Spleen (tissue), 11 donors: ENCODE data around the gene MACIR. TPM values are rescaled to one million over a fixed set of nuclear protein-coding genes. Genes with fewer than 3 reads are reported as not detected.

Source experiments
- DNase-seq: peaks from one replicate; pipeline ENCODE4 v3.0.0-alpha.2; 2020
- H3K27ac ChIP-seq, 8 donors: fragments of 200-600 bp; sonication (generic) in 7 of 8; 1 replicate in 4 of 8; 2 replicates in 4 of 8; pipeline versions ENCODE4 v1.5.0 to v1.8.0; 2016 to 2021; ENCODE audit warnings: inconsistent platforms in 4 of 8, mild to moderate bottlenecking in 4 of 8, moderate library complexity in 1 of 8
- H3K27me3 ChIP-seq, 7 donors: fragments of 200-600 bp; sonication (generic) in 6 of 7; replicated peaks in 1 of 7; 1 replicate in 4 of 7; 2 replicates in 3 of 7; pipeline versions ENCODE4 v1.5.0 to v1.8.0; 2016 to 2021; ENCODE audit warnings: inconsistent platforms in 3 of 7, mild to moderate bottlenecking in 1 of 7
- H3K36me3 ChIP-seq, 6 donors: fragments of 200-600 bp; sonication (generic) in 5 of 6; 1 replicate in 4 of 6; 2 replicates in 2 of 6; pipeline versions ENCODE4 v1.5.0 to v1.8.0; 2016 to 2021; ENCODE audit warnings: inconsistent platforms in 2 of 6
- H3K4me1 ChIP-seq, 6 donors: fragments of 200-600 bp; sonication (generic) in 5 of 6; 1 replicate in 3 of 6; 2 replicates in 3 of 6; pipeline versions ENCODE4 v1.5.0 to v1.8.0; 2016 to 2021; ENCODE audit warnings: inconsistent platforms in 3 of 6
- H3K4me3 ChIP-seq, 8 donors: fragments of 200-600 bp; sonication (generic) in 7 of 8; 1 replicate in 4 of 8; 2 replicates in 4 of 8; pipeline versions ENCODE4 v1.5.0 to v1.8.0; 2016 to 2021; ENCODE audit warnings: inconsistent platforms in 4 of 8, mild to moderate bottlenecking in 4 of 8, moderate library complexity in 2 of 8
- H3K9me3 ChIP-seq, 8 donors: fragments of 200-600 bp; sonication (generic) in 7 of 8; 1 replicate in 4 of 8; 2 replicates in 4 of 8; pipeline versions ENCODE4 v1.5.0 to v1.8.0; 2016 to 2021; ENCODE audit warnings: inconsistent platforms in 4 of 8
- POLR2A ChIP-seq, 3 donors: fragments of 450-650 bp; IDR thresholded peaks; one replicate each; pipeline ENCODE4 v1.5.1; 2017; ENCODE audit warnings: antibody characterized with exemption in 3 of 3, mild to moderate bottlenecking in 1 of 3
- POLR2AphosphoS5 ChIP-seq, 3 donors: sonication (generic); formaldehyde crosslinking; IDR thresholded peaks; one replicate each; pipeline ENCODE4 v1.5.1; 2017; ENCODE audit warnings: antibody characterized with exemption in 3 of 3
- WGBS, 5 donors: extraction: QIAGEN DNeasy Blood & Tissue Kit in 3 of 5; methylation state at CpG; one replicate each; pipeline versions ENCODE4 v1.1.5 to v1.1.7; 2013 to 2018; 5-methylcytosine and 5-hydroxymethylcytosine counted together
- intact Hi-C: fragments of 100-400 bp; cut with DNase I; formaldehyde crosslinking; loops from one replicate; pipeline ENCODE4 v1.15.0; 2023; ENCODE audit warnings: low total_unique reads
- polyA plus RNA-seq, 3 donors: library from polyadenylated mRNA; stranded (reverse); fragments of 200-250 nt; gene quantifications; one replicate each; pipeline ENCODE4 v1.2.1, GENCODE V29; 2013
- total RNA-seq, 7 donors: library from RNA; depleted of rRNA in 3 of 7; stranded (reverse); fragments of >200 nt in 3 of 7; fragmentation: NEBNext Ultra II Directional in 4 of 7; extraction: Animal tissue kit (Norgen Biotek cat#: 25700) in 4 of 7; gene quantifications; one replicate each; pipeline versions ENCODE4 v1.1.0 to v1.2.1, GENCODE V29; 2016 to 2021
- TF ChIP-seq, protein P1 (sequence below), 11 experiments: fragments of 200-600 bp in 7 of 11; fragments of 450-650 bp in 4 of 11; sonication (generic) in 4 of 11; IDR thresholded peaks in 8 of 11; conservative IDR thresholded peaks in 3 of 11; 1 replicate in 7 of 11; 2 replicates in 4 of 11; pipeline versions ENCODE4 v1.4.0 to v1.8.0; 2016 to 2021; ENCODE audit warnings: antibody characterized with exemption in 11 of 11, inconsistent platforms in 4 of 11, mild to moderate bottlenecking in 1 of 11
- donor health status: healthy with polysubstance abuse.
- donor health status: DM: no; HTN: no; CAD: no; lungs with moderate emphysema.
- donor health status: DM: no; HTN: no; CAD: no.
- donor health status: Bipolar disorder and iron deficiency.
- donor health status: healthy.
- donor health status: DM: no; HTN: no; CAD: no.
- donor health status: DM: yes; HTN: yes; CAD: no.

MACIR gene
- total and polyA plus RNA-seq, 10 donors, result 1.5 to 11.7 (median 3.5) TPM

- peak overlapping the region in 1 of 8 donors; percentile 17 for H3K27ac ChIP-seq
- no peaks in the 10 kb centered on the region for H3K27me3 ChIP-seq
- no peak overlapping the region for H3K4me3 ChIP-seq
- intact Hi-C loops, result no loop called here
- H3K4me1 ChIP-seq, result peaks cover 0 to 34% (median 15%) of the 10 kb centered on the region in 6 donors
- peaks cover 0 to 27% (median 0%) of the 10 kb centered on the region in 6 donors for H3K36me3 ChIP-seq
- no peak for DNase-seq
- H3K9me3 ChIP-seq, result no peaks in the 10 kb centered on the region
- TF ChIP-seq POLR2AphosphoS5 (IDR thresholded peaks at IDR 0.05) (no peak), POLR2A (IDR thresholded peaks at IDR 0.05) (no peak)
- TF ChIP-seq, protein P1, sequence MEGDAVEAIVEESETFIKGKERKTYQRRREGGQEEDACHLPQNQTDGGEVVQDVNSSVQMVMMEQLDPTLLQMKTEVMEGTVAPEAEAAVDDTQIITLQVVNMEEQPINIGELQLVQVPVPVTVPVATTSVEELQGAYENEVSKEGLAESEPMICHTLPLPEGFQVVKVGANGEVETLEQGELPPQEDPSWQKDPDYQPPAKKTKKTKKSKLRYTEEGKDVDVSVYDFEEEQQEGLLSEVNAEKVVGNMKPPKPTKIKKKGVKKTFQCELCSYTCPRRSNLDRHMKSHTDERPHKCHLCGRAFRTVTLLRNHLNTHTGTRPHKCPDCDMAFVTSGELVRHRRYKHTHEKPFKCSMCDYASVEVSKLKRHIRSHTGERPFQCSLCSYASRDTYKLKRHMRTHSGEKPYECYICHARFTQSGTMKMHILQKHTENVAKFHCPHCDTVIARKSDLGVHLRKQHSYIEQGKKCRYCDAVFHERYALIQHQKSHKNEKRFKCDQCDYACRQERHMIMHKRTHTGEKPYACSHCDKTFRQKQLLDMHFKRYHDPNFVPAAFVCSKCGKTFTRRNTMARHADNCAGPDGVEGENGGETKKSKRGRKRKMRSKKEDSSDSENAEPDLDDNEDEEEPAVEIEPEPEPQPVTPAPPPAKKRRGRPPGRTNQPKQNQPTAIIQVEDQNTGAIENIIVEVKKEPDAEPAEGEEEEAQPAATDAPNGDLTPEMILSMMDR (IDR thresholded peaks at IDR 0.05 in 8 of 11, conservative IDR thresholded peaks at IDR 0.05 in 3 of 11), result no peak
Observed at GRCh38 chr5:103270581-103270980, 12.0 kb downstream of the MACIR start.

DNA sequence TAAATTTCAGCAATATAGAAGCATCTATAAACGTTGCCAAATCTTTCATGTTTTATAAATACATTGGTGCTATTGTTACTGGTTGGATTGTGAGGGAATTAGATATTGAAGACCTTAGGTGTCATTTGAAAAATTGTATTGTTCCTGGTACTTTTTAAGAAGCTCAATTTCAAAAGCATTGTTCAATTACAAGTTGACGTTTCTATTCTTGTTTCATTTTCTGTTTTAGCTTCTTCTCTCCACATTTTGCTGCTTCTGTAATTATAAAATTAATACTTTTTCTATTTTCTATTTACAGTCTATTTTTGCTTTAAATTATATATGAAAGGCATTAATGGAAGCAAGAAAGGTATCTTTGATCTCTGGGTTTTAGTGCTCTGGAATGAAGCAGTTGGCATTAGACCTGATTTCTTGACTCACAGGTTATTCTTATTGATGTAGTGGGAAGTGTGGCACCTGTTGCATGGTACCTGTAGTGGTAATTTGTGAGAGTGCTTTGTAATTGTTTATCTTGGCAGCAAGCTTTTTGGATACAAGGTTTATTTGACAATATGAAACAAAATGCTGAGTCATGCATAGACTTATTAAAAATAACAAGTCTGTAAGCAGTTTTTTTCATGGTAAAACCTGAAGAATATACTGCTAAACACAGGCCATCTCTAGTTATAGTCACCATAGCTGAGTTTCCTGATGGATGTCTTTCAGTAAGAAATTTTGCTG lies 13.2 kb downstream of the MACIR start:
- DNase-seq, result no peak
- Histone ChIP-seq H3K4me1 (peaks cover 0 to 34% (median 15%) of the 10 kb centered on the region in 6 donors), H3K9me3 (no peaks in the 10 kb centered on the region), H3K4me3 (peak overlapping the region in 3 of 8 donors; percentile 4 to 35 (median 16)), H3K27ac (peak overlapping the region in 1 of 8 donors; percentile 42), H3K27me3 (no peaks in the 10 kb centered on the region), H3K36me3 (peaks cover 0 to 35% (median 7%) of the 10 kb centered on the region in 6 donors)
- intact Hi-C loops, result no loop called here
- 26 to 47% (median 38%) methylated on average over 2 of the region's 2 CpGs for WGBS, 5 donors
- TF ChIP-seq, protein P1 (IDR thresholded peaks at IDR 0.05 in 8 of 11, conservative IDR thresholded peaks at IDR 0.05 in 3 of 11), result no peak
- no peak for TF ChIP-seq POLR2A (IDR thresholded peaks at IDR 0.05)
- no peak for TF ChIP-seq POLR2AphosphoS5 (IDR thresholded peaks at IDR 0.05)

- H3K27me3 ChIP-seq, result no peaks in the 10 kb centered on the region
- 90 to 97% (median 94%) methylated on average over 2 of the region's 2 CpGs for WGBS, 5 donors
- intact Hi-C loops, result no loop called here
- H3K4me3 ChIP-seq, result no peak overlapping the region
- peaks cover 0 to 34% (median 15%) of the 10 kb centered on the region in 6 donors for H3K4me1 ChIP-seq
- TF ChIP-seq, protein P1 (IDR thresholded peaks at IDR 0.05 in 8 of 11, conservative IDR thresholded peaks at IDR 0.05 in 3 of 11), result no peak
- no peak for TF ChIP-seq POLR2A (IDR thresholded peaks at IDR 0.05)
- no peak for DNase-seq
- no peaks in the 10 kb centered on the region for H3K9me3 ChIP-seq
- peak overlapping the region in 1 of 8 donors; percentile 42 for H3K27ac ChIP-seq
- peaks cover 0 to 35% (median 7%) of the 10 kb centered on the region in 6 donors for H3K36me3 ChIP-seq
Observed at GRCh38 chr5:103272377-103272776, 13.8 kb downstream of the MACIR start.

DNA sequence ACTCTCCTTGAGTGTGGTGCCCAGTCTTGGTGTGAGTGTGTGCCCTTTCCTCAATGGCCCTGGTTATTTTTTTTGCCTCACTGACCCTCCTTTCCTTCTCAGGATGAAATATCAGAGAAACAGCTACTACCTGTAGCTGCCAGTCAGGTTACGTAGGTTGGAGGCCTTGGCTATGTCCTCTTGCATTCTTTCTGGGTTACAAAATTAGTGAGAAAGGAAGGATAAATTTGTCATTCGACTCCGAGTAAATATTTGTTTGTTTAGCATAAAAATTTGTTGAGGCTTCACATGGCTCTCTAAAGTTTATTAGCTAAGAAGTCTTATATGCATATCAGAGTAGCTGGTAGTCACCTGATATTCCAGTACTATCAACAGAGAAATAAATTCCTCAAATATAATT lies 15.4 kb downstream of the MACIR start:
- intact Hi-C loops, result no loop called here
- TF ChIP-seq POLR2AphosphoS5 (IDR thresholded peaks at IDR 0.05) (no peak), POLR2A (IDR thresholded peaks at IDR 0.05) (no peak)
- TF ChIP-seq, protein P1 (IDR thresholded peaks at IDR 0.05 in 8 of 11, conservative IDR thresholded peaks at IDR 0.05 in 3 of 11), result no peak
- WGBS, 5 donors, result 93 to 98% (median 97%) methylated on average over 3 of the region's 3 CpGs

More for the DNA sequence above, 15.4 kb downstream of the MACIR start:
- H3K27ac ChIP-seq, result no peak overlapping the region
- no peak overlapping the region for H3K4me3 ChIP-seq
- H3K9me3 ChIP-seq, result no peaks in the 10 kb centered on the region
- H3K27me3 ChIP-seq, result no peaks in the 10 kb centered on the region
- no peak for DNase-seq
- peaks cover 0 to 27% (median 7%) of the 10 kb centered on the region in 6 donors for H3K36me3 ChIP-seq
- peaks cover 0 to 34% (median 15%) of the 10 kb centered on the region in 6 donors for H3K4me1 ChIP-seq
